OCI-LY1 (cell line): ENCODE measurements around the gene ATP8B1.
"Not testable (repeated sequence)": the region's sequence is repeated elsewhere in the genome, so short reads cannot be mapped to it uniquely, and the experiment has no call there.

ENCODE experiments used
- CTCF ChIP-seq: fragments of 200-600 bp; sonication (generic), shearing (Covaris generic); IDR thresholded peaks from 2 replicates; pipeline ENCODE4 v1.5.1; 2017; ENCODE audit warnings: mild to moderate bottlenecking, antibody characterized with exemption, low read length, moderate library complexity, mixed read lengths
- EZH2 ChIP-seq: fragments of 200-600 bp; sonication (generic), shearing (Covaris generic); IDR thresholded peaks from 2 replicates; pipeline ENCODE4 v1.8.0; 2017; ENCODE audit warnings: borderline replicate concordance, mixed run types, mild to moderate bottlenecking, antibody characterized with exemption, low read length, moderate library complexity, mixed read lengths

GRCh38 chr18:57735042-57735441 is 68.1 kb downstream of the ATP8B1 start:
- not testable (repeated sequence) for TF ChIP-seq CTCF, EZH2
